Testis (tissue), 3 donors: ENCODE results near the gene RARS2. TPM values are rescaled to one million over a fixed set of nuclear protein-coding genes. Genes with fewer than 3 reads are reported as not detected.

Source experiments
- DNase-seq: peaks from one replicate; pipeline ENCODE4 v3.0.0-alpha.2; 2019
- H3K27ac ChIP-seq, 2 donors: fragments of 200-600 bp; sonication (generic); one replicate each; pipeline ENCODE4 v1.5.1; 2019
- H3K27me3 ChIP-seq: fragments of 200-600 bp; sonication (generic); one replicate; pipeline ENCODE4 v1.5.1; 2019
- H3K36me3 ChIP-seq: fragments of 200-600 bp; sonication (generic); one replicate; pipeline ENCODE4 v1.5.1; 2017; ENCODE audit warnings: low read depth; ENCODE audit errors: missing control alignments
- H3K4me1 ChIP-seq: fragments of 200-600 bp; sonication (generic); one replicate; pipeline ENCODE4 v1.5.1; 2019
- H3K4me3 ChIP-seq, 2 donors: fragments of 200-600 bp; sonication (generic); one replicate each; pipeline ENCODE4 v1.5.1; 2017 to 2019
- H3K9me3 ChIP-seq: fragments of 200-600 bp; sonication (generic); one replicate; pipeline ENCODE4 v1.5.1; 2017
- POLR2A ChIP-seq: fragments of 450-650 bp; IDR thresholded peaks from one replicate; pipeline ENCODE4 v1.6.1; 2017; ENCODE audit warnings: antibody characterized with exemption, mild to moderate bottlenecking, moderate library complexity
- WGBS, 2 donors: methylation state at CpG; one replicate each; pipeline ENCODE4 v1.1.5; 2018; 5-methylcytosine and 5-hydroxymethylcytosine counted together
- intact Hi-C: fragments of 100-400 bp; cut with DNase I; formaldehyde crosslinking; loops from one replicate; pipeline ENCODE4 v1.15.1; 2023; ENCODE audit warnings: low total_unique reads
- polyA plus RNA-seq: library from polyadenylated mRNA; stranded (reverse); fragments of 350-450 nt; fragmentation: Illumina TruSeq; extraction: RNeasy Lipid Tissue Mini Kit (QIAGEN cat#74804); gene quantifications from one replicate; pipeline ENCODE4 v1.2.3, GENCODE V29; 2014; ENCODE audit warnings: low read depth, low replicate concordance; ENCODE audit not compliant: insufficient read depth
- total RNA-seq, 2 donors: library from RNA; depleted of rRNA; stranded (reverse); fragments of >200 nt; gene quantifications; one replicate each; pipeline ENCODE4 v1.2.3, GENCODE V29; 2016
- TF ChIP-seq, protein P1 (sequence below), 3 experiments: fragments of 450-650 bp in 2 of 3; fragments of 200-600 bp in 1 of 3; sonication (generic) in 1 of 3; IDR thresholded peaks; one replicate each; pipeline ENCODE4 v1.5.1; 2016 to 2019; ENCODE audit warnings: antibody characterized with exemption in 3 of 3, mild to moderate bottlenecking in 2 of 3, moderate library complexity in 1 of 3

RARS2 gene
- total and polyA plus RNA-seq, 3 donors from 2014 or later = 33.1 to 50.9 (median 35.7) TPM

DNA sequence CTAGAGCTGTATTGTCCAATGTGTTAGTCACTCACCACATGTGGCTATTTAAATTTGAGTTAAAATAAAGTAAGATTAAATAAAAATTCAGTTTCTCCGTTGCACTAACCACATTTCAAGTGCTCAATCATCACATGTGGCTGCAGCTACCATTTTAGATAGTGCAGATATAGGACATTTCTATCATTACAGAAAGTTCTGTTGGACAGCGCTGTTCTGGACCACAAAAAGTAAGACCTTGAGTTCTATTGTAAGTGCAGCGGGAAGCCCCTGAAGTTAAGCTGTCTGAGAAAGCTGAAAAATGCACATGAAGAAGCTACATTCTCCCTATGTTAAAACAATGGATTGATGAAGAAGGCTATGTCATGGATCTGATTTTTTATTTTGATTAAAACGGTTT is 1.2 kb upstream of the RARS2 start:
- Histone ChIP-seq H3K27ac (no peak overlapping the region), H3K27me3 (no peaks in the 10 kb centered on the region), H3K36me3 (no peaks in the 10 kb centered on the region), H3K9me3 (no peaks in the 10 kb centered on the region), H3K4me3 (peak overlapping the region; percentile 97 to 98), H3K4me1 (peaks cover 22% of the 10 kb centered on the region)
- intact Hi-C loops = no loop called here
- WGBS, 2 donors = 44 to 53% methylated on average over 4 of the region's 4 CpGs
- no peak for TF ChIP-seq POLR2A
- TF ChIP-seq, protein P1, sequence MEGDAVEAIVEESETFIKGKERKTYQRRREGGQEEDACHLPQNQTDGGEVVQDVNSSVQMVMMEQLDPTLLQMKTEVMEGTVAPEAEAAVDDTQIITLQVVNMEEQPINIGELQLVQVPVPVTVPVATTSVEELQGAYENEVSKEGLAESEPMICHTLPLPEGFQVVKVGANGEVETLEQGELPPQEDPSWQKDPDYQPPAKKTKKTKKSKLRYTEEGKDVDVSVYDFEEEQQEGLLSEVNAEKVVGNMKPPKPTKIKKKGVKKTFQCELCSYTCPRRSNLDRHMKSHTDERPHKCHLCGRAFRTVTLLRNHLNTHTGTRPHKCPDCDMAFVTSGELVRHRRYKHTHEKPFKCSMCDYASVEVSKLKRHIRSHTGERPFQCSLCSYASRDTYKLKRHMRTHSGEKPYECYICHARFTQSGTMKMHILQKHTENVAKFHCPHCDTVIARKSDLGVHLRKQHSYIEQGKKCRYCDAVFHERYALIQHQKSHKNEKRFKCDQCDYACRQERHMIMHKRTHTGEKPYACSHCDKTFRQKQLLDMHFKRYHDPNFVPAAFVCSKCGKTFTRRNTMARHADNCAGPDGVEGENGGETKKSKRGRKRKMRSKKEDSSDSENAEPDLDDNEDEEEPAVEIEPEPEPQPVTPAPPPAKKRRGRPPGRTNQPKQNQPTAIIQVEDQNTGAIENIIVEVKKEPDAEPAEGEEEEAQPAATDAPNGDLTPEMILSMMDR (IDR thresholded peaks at IDR 0.05) = no peak
- no peak for DNase-seq

DNA sequence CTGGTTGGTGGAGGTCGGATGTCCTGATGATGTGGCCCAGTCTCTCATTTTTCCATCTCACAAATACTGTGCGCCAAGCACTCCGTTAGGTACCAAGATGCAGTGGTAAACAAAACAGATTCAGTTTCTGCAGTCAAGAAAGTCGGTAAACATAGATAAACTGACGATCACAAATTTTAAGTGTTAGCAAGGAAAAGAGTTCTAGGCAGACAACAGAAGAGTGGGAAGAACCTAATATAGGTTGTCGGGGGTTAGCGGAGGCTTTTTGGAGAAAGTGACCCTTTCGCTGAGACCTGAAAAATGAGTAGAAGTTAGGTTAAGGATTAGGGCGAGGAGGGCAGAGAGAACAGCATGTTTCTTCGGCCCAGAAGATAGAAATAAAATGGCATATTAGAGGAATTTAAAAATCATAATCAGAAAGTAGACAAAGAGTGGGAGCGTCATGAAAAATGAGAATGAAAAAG is 662 bp upstream of the RARS2 start:
- H3K9me3 ChIP-seq = no peaks in the 10 kb centered on the region
- H3K36me3 ChIP-seq = no peaks in the 10 kb centered on the region
- intact Hi-C loops = no loop called here
- peak overlapping the region; percentile 97 to 98 for H3K4me3 ChIP-seq
- 0 to 3% methylated on average over 11 of the region's 11 CpGs for WGBS, 2 donors
- no peak for DNase-seq
- H3K27me3 ChIP-seq = no peaks in the 10 kb centered on the region
- TF ChIP-seq POLR2A = no peak
- H3K27ac ChIP-seq = peak overlapping the region; percentile 82 to 89
- H3K4me1 ChIP-seq = peaks cover 22% of the 10 kb centered on the region

DNA sequence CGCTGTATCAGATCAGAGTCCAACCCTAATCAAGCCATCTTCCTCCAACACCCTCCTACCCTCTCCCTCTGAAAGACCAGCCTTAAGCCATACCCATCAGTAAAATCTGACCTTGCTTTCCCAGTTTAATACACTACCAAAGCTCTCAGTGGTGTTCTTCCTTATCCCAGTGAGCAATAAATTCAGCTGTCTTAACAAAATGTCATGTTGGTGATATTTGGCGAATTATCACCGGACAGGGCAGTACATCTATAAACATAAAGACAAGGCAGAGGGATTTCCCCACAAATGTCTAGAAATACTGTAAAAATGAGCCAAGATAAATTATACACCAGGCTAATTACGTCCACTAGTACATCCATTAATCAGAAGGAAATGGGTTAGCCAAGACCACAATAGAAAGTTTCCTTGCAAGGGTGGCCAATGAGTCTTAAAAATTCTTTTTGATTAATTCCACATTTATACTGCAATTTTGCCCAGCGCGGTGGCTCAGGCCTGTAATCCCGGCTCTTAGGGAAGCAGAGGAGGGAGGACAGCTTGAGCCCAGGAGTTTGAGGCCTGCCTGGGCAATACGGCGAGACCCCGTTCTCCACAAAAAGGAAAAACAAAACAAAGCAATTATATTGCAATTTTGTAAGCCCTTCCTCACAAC is 905 bp downstream of the RARS2 start:
- TF ChIP-seq, protein P1 (IDR thresholded peaks at IDR 0.05) = no peak
- TF ChIP-seq POLR2A = no peak
- peak overlapping the region in 1 of 2 donors; percentile 82 for H3K27ac ChIP-seq
- no peaks in the 10 kb centered on the region for H3K9me3 ChIP-seq
- no peaks in the 10 kb centered on the region for H3K36me3 ChIP-seq
- DNase-seq = no peak
- peak overlapping the region; percentile 97 to 98 for H3K4me3 ChIP-seq
- peaks cover 22% of the 10 kb centered on the region for H3K4me1 ChIP-seq
- WGBS, 2 donors = 18 to 23% methylated on average over 10 of the region's 10 CpGs
- intact Hi-C loops = no loop called here
- no peaks in the 10 kb centered on the region for H3K27me3 ChIP-seq

DNA sequence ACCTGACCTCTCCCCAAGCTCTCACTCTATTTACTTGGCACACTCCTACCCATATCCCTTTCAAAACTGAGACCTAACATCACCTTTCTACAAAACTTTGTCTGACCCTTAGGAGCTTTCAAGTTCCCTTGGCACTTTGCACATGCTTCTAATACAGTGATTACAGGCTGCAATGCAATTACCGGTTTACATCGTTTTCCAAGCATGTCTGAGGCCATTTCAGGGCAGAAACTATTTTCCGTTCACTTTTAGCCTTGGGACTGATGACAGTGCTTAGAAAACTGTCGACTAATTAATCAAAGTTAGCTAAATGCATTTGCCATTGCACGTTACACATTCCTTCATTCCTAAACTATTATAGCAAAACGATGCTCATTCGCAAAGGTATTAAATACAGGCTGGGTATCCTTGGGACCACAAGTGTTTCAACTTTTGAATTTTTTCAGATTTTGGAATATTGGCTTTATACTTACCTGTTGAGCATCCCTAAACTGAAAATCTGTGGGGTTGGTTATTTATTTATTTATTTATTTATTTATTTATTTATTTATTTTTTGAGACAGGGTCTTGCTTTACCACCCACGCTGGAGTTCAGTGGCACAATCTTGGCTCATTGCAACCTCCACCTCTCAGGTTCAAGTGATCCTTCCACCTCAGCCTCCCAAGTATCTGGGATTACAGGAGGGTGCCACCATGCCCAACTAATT is 3.3 kb downstream of the RARS2 start:
- WGBS, 2 donors = 91 to 94% methylated on average over 8 of the region's 8 CpGs
- TF ChIP-seq POLR2A = no peak
- intact Hi-C loops = no loop called here

DNA sequence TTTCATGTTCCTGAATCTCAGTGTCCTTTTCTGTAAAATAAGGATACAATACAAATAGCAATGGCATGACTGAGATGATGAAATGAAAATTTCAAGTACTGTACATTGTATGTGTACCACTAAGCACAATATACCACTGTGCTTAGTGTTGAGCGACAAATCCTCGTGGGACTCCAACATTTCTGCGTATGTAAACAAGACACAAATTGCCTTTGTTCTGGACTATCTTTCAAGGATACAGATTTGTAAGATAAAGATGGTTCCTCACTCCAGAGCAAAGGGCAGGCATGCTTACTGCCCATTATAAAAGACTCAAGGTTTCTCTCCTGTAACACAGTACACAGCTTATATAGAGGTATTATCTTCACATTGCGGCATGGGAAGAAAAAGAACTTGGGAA is 6.0 kb downstream of the RARS2 start:
- no peaks in the 10 kb centered on the region for H3K9me3 ChIP-seq
- 71 to 82% methylated on average over 4 of the region's 4 CpGs for WGBS, 2 donors
- no peak for TF ChIP-seq POLR2A
- TF ChIP-seq, protein P1 (IDR thresholded peaks at IDR 0.05) = no peak
- peaks cover 6% of the 10 kb centered on the region for H3K4me1 ChIP-seq
- no peak overlapping the region for H3K4me3 ChIP-seq
- DNase-seq = no peak
- intact Hi-C loops = no loop called here
- H3K36me3 ChIP-seq = no peaks in the 10 kb centered on the region
- no peaks in the 10 kb centered on the region for H3K27me3 ChIP-seq
- no peak overlapping the region for H3K27ac ChIP-seq

More for the DNA sequence above, 3.3 kb downstream of the RARS2 start:
- Histone ChIP-seq H3K4me3 (no peak overlapping the region), H3K27ac (no peak overlapping the region), H3K27me3 (no peaks in the 10 kb centered on the region), H3K4me1 (peaks cover 18% of the 10 kb centered on the region), H3K9me3 (no peaks in the 10 kb centered on the region), H3K36me3 (no peaks in the 10 kb centered on the region)
- no peak for DNase-seq
